Brain pericyte (primary cell): Measurements from ENCODE around the gene EMID1.
"Not testable (repeated sequence)": the region's sequence is repeated elsewhere in the genome, so short reads cannot be mapped to it uniquely, and the experiment has no call there.

Experiments used
- DNase-seq: peaks from one replicate; pipeline ENCODE4 v3.0.0-alpha.2; 2012; ENCODE audit warnings: low read depth, low spot score

Gene EMID1

GRCh38 chr22:29211066-29211465, 5.4 kb downstream of the EMID1 start:
- no peak for DNase-seq

GRCh38 chr22:29211466-29211865, 5.8 kb downstream of the EMID1 start:
- no peak for DNase-seq

GRCh38 chr22:29212743-29213142, 7.0 kb downstream of the EMID1 start:
- DNase-seq, result no peak

- no peak for DNase-seq
These were observed 7.8 kb downstream of the EMID1 start for GRCh38 chr22:29213493-29213892.

GRCh38 chr22:29214232-29214631, 8.5 kb downstream of the EMID1 start:
- DNase-seq, result no peak

- no peak for DNase-seq
These were observed 9.5 kb downstream of the EMID1 start for GRCh38 chr22:29215012-29215860.

- no peak for DNase-seq
These were observed 10.5 kb downstream of the EMID1 start for GRCh38 chr22:29216011-29216872.

GRCh38 chr22:29216873-29217666, 11.4 kb downstream of the EMID1 start:
- no peak for DNase-seq

GRCh38 chr22:29217827-29218757, 12.4 kb downstream of the EMID1 start:
- no peak for DNase-seq

- DNase-seq, result no peak
These were observed 13.2 kb downstream of the EMID1 start for GRCh38 chr22:29218758-29219408.

GRCh38 chr22:29219409-29219782, 13.7 kb downstream of the EMID1 start:
- not testable (repeated sequence) for DNase-seq

- no peak for DNase-seq
These were observed 14.4 kb downstream of the EMID1 start for GRCh38 chr22:29219881-29220670.

GRCh38 chr22:29224121-29224858, 18.6 kb downstream of the EMID1 start:
- DNase-seq, result no peak

GRCh38 chr22:29224859-29225410, 19.2 kb downstream of the EMID1 start:
- no peak for DNase-seq

- DNase-seq, result no peak
These were observed 19.9 kb downstream of the EMID1 start for GRCh38 chr22:29225422-29226090.

GRCh38 chr22:29226351-29226981, 20.8 kb downstream of the EMID1 start:
- no peak for DNase-seq
